Amniotic stem cell (primary cell): ENCODE results near the gene VSTM2L.

Experiments used
- DNase-seq: peaks from one replicate; lab custom pipeline; 2025; lab: John Stamatoyannopoulos, UW

VSTM2L gene

GRCh38 chr20:37968841-37969401 is 66.0 kb downstream of the VSTM2L start:
- DNase-seq, result no peak

GRCh38 chr20:37969949-37970855 is 67.3 kb downstream of the VSTM2L start:
- no peak for DNase-seq

- no peak for DNase-seq
These were observed 67.9 kb downstream of the VSTM2L start for GRCh38 chr20:37970856-37971245.

GRCh38 chr20:37971561-37972127 is 68.7 kb downstream of the VSTM2L start:
- no peak for DNase-seq

GRCh38 chr20:37972256-37973058 is 69.5 kb downstream of the VSTM2L start:
- DNase-seq, result no peak

- DNase-seq, result no peak
These were observed 70.4 kb downstream of the VSTM2L start for GRCh38 chr20:37973059-37973910.

- no peak for DNase-seq
These were observed 74.0 kb downstream of the VSTM2L start for GRCh38 chr20:37976887-37977286.

- DNase-seq, result no peak
These were observed 74.4 kb downstream of the VSTM2L start for GRCh38 chr20:37977338-37977737.

GRCh38 chr20:37977786-37978185 is 74.9 kb downstream of the VSTM2L start:
- DNase-seq, result no peak

- no peak for DNase-seq
These were observed 76.4 kb downstream of the VSTM2L start for GRCh38 chr20:37979021-37979985.

- no peak for DNase-seq
These were observed 77.5 kb downstream of the VSTM2L start for GRCh38 chr20:37980383-37980782.

- DNase-seq, result no peak
These were observed 77.9 kb downstream of the VSTM2L start for GRCh38 chr20:37980876-37981275.

GRCh38 chr20:37981568-37981967 is 78.6 kb downstream of the VSTM2L start:
- DNase-seq, result no peak

GRCh38 chr20:37983286-37983685 is 80.4 kb downstream of the VSTM2L start:
- DNase-seq, result no peak

GRCh38 chr20:37984018-37984785 is 81.3 kb downstream of the VSTM2L start:
- no peak for DNase-seq

- DNase-seq, result no peak
These were observed 83.3 kb downstream of the VSTM2L start for GRCh38 chr20:37986044-37986858.

GRCh38 chr20:37986873-37987601 is 84.1 kb downstream of the VSTM2L start:
- no peak for DNase-seq
